Measurements from ENCODE around the gene TM4SF1.

DNA sequence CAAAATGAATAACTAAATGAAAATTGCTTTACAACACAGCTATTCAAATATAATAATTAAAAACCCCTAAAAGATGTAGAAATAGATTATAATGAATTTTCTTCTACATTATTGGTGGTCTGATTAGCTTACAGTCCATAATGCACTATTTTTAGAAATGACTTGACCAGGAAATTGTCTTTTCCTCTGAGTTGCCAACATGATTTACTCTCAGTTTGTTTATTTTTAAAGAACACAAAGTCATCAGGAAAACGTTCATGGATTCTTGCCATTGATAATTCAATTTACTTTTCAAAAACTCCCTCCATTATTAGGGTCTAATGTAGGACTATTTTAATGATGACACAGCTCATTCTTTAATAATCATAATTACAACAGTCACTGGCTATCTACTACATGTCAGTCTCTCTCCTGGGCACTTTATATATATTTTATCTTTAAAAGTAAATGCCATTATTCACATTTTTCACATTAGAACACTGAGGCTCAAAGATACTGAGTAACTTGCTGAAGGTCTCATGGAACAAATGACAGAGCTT, 45.2 kb downstream of the TM4SF1 start:
- TF ChIP-seq, protein P1, sequence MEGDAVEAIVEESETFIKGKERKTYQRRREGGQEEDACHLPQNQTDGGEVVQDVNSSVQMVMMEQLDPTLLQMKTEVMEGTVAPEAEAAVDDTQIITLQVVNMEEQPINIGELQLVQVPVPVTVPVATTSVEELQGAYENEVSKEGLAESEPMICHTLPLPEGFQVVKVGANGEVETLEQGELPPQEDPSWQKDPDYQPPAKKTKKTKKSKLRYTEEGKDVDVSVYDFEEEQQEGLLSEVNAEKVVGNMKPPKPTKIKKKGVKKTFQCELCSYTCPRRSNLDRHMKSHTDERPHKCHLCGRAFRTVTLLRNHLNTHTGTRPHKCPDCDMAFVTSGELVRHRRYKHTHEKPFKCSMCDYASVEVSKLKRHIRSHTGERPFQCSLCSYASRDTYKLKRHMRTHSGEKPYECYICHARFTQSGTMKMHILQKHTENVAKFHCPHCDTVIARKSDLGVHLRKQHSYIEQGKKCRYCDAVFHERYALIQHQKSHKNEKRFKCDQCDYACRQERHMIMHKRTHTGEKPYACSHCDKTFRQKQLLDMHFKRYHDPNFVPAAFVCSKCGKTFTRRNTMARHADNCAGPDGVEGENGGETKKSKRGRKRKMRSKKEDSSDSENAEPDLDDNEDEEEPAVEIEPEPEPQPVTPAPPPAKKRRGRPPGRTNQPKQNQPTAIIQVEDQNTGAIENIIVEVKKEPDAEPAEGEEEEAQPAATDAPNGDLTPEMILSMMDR (IDR thresholded peaks at IDR 0.05), result no peak
- TF ChIP-seq POLR2A (IDR thresholded peaks at IDR 0.05), result no peak
- no peak for TF ChIP-seq POLR2AphosphoS5 (IDR thresholded peaks at IDR 0.05)

All from suprapubic skin (tissue), 4 donors.